K562 (cell line): Measurements from ENCODE around the gene ITGAE. TPM values are rescaled to one million over a fixed set of nuclear protein-coding genes. Genes with fewer than 3 reads are reported as not detected.

ENCODE experiments used
- ATAC-seq: fragments of 200-7000 bp; cut with Tn5 transposase; 3 replicates; pipeline ENCODE4 v1.9.1; 2020; ENCODE audit warnings: moderate library complexity
- BruUV-seq: library from RNA; stranded (reverse); fragments of 400-500 nt; replicated peaks from 2 replicates; lab custom pipeline; 2021; lab: Mats Ljungman, UMichigan
- CTCF ChIA-PET: fragments of 300-600 bp; formaldehyde crosslinking; extraction: SDS; loops from one replicate; lab custom pipeline; 2021; ENCODE audit warnings: low intra/inter-chr PET ratio; lab: Yijun Ruan, JAX
- POLR2A ChIA-PET: fragments of 300-600, 350-650 bp; sonication (Branson Sonifier 250); formaldehyde crosslinking; extraction: SDS; loops from one replicate; lab custom pipeline; 2021; ENCODE audit warnings: antibody characterized with exemption, inconsistent platforms; lab: Yijun Ruan, JAX
- DNase-seq, 4 experiments: peaks; one replicate each; pipeline versions ENCODE4 v3.0.0 to v3.0.0-alpha.2; 2011 to 2018; ENCODE audit warnings: low spot score in 3 of 4, mixed read lengths in 3 of 4; ENCODE audit errors: extremely low read depth in 1 of 4
- FAIRE-seq: peaks from 2 replicates; lab custom pipeline; 2011; peaks lifted over from hg19 to GRCh38; lab: Jason Lieb, UNC
- H2AFZ ChIP-seq: 2 replicates; pipeline ENCODE4 v1.6.0; 2011; ENCODE audit warnings: low read depth, low read length, control low read depth, inconsistent platforms
- H3K27ac ChIP-seq: fragments of 200-600 bp; 3 replicates; pipeline ENCODE4 v1.8.0; 2011; ENCODE audit warnings: low read depth, mild to moderate bottlenecking, control low read depth, inconsistent platforms, low read length, moderate library complexity, mixed read lengths; ENCODE audit errors: extremely low read depth
- H3K27me3 ChIP-seq, 2 experiments: fragments of 300-600 bp in 1 of 2; 2 replicates in 1 of 2; 3 replicates in 1 of 2; pipeline versions ENCODE4 v1.6.0 to v1.8.0; 2011; ENCODE audit warnings: inconsistent platforms in 2 of 2, low read length in 2 of 2, mild to moderate bottlenecking in 1 of 2, mixed read lengths in 1 of 2, moderate library complexity in 1 of 2; ENCODE audit not compliant: control insufficient read depth in 2 of 2, insufficient read depth in 2 of 2
- H3K36me3 ChIP-seq: fragments of 300-600 bp; 3 replicates; pipeline ENCODE4 v1.8.0; 2011; ENCODE audit warnings: mild to moderate bottlenecking, low read length, inconsistent platforms; ENCODE audit not compliant: control insufficient read depth, insufficient read depth
- H3K4me1 ChIP-seq, 2 experiments: fragments of 200-600 bp in 1 of 2; replicated peaks in 1 of 2; 2 replicates in 1 of 2; 3 replicates in 1 of 2; pipeline versions ENCODE4 v1.5.1 to v1.8.0; 2011; ENCODE audit warnings: inconsistent platforms in 2 of 2, low read length in 2 of 2, mild to moderate bottlenecking in 1 of 2, mixed read lengths in 1 of 2, moderate library complexity in 1 of 2; ENCODE audit not compliant: control insufficient read depth in 2 of 2, insufficient read depth in 2 of 2
- H3K4me2 ChIP-seq: 2 replicates; pipeline ENCODE4 v1.6.1; 2011; ENCODE audit warnings: low read length, control low read depth, inconsistent platforms, mixed read lengths; ENCODE audit not compliant: insufficient read depth
- H3K4me3 ChIP-seq: fragments of 200-600 bp; sonication (generic), shearing (Covaris generic); 2 replicates; pipeline ENCODE4 v1.5.1; 2016; ENCODE audit warnings: control low read depth, inconsistent platforms
- H3K79me2 ChIP-seq: fragments of 200-600 bp; 3 replicates; pipeline ENCODE4 v1.8.0; 2011; ENCODE audit warnings: low read length, inconsistent platforms; ENCODE audit not compliant: control insufficient read depth, insufficient read depth
- H3K9ac ChIP-seq, 2 experiments: 2 replicates each; pipeline versions ENCODE4 v1.6.0 to v1.6.1; 2011; ENCODE audit warnings: low read depth in 2 of 2, low read length in 2 of 2, control low read depth in 1 of 2, inconsistent platforms in 1 of 2, mild to moderate bottlenecking in 1 of 2, mixed read lengths in 1 of 2; ENCODE audit not compliant: insufficient read depth in 1 of 2
- H3K9me1 ChIP-seq: one replicate; pipeline ENCODE4 v1.6.0; 2011; ENCODE audit warnings: inconsistent platforms, mild to moderate bottlenecking, low read length, moderate library complexity; ENCODE audit not compliant: control insufficient read depth, insufficient read depth
- H3K9me3 ChIP-seq: replicated peaks from 2 replicates; pipeline ENCODE4 v1.5.1; 2011; ENCODE audit warnings: low read depth, low read length, inconsistent platforms; ENCODE audit not compliant: control insufficient read depth, insufficient read depth
- H4K20me1 ChIP-seq: replicated peaks from 2 replicates; pipeline ENCODE4 v1.6.1; 2011; ENCODE audit warnings: low read length, inconsistent platforms, mixed read lengths; ENCODE audit not compliant: control insufficient read depth, insufficient read depth
- HSF4 ChIP-seq: fragments of 250-450 bp; sonication (Bioruptor Pico); IDR thresholded peaks from 2 replicates; pipeline ENCODE4 v2.1.2; 2022; ENCODE audit warnings: mild to moderate bottlenecking, moderate library complexity, borderline replicate concordance
- KDM2B ChIP-seq: fragments of 250-450 bp; sonication (Bioruptor Pico); IDR thresholded peaks from 2 replicates; pipeline ENCODE4 v1.8.0; 2021; ENCODE audit warnings: mild to moderate bottlenecking, moderate library complexity
- KDM4B ChIP-seq, 2 experiments: fragments of 450-650 bp in 1 of 2; sonication (generic) in 1 of 2; IDR thresholded peaks; 2 replicates each; pipeline ENCODE4 v1.6.1; 2016 to 2017; ENCODE audit warnings: borderline replicate concordance in 2 of 2, antibody characterized with exemption in 1 of 2, low read depth in 1 of 2, mild to moderate bottlenecking in 1 of 2
- MTA2 ChIP-seq: fragments of 450-650 bp; IDR thresholded peaks from 2 replicates; pipeline ENCODE4 v1.6.1; 2016; ENCODE audit warnings: low read depth
- TAF15 ChIP-seq: fragments of 200-400 bp; formaldehyde crosslinking; IDR thresholded peaks from 2 replicates; pipeline ENCODE4 v1.6.1; 2017; ENCODE audit warnings: mild to moderate bottlenecking, low read depth, low read length, moderate library complexity
- TAL1 ChIP-seq: fragments of 450-650 bp; IDR thresholded peaks from 2 replicates; pipeline ENCODE4 v1.6.1; 2016; ENCODE audit warnings: mild to moderate bottlenecking
- ZNF24 ChIP-seq: fragments of 450-650 bp; IDR thresholded peaks from 2 replicates; pipeline ENCODE4 v1.6.1; 2016
- ZNF3 ChIP-seq: fragments of 250-450 bp; sonication (Bioruptor Pico); IDR thresholded peaks from 2 replicates; pipeline ENCODE4 v1.5.0; 2021; ENCODE audit warnings: mild to moderate bottlenecking, moderate library complexity
- WGBS: fragments of 100-300 bp; shearing (Covaris generic); methylation state at CpG from one replicate; pipeline ENCODE4 v1.1.6; 2016; ENCODE audit warnings: low coverage, mixed read lengths; ENCODE audit not compliant: insufficient coverage; ENCODE audit errors: missing lambda C conversion rate; 5-methylcytosine and 5-hydroxymethylcytosine counted together
- in situ Hi-C: fragments of 300-500 bp; cut with MboI; formaldehyde crosslinking; loops from 4 replicates; pipeline ENCODE4 v1.15.0; 2018; ENCODE audit warnings: inconsistent platforms, mixed read lengths
- intact Hi-C: fragments of 100-400 bp; cut with micrococcal nuclease; formaldehyde crosslinking; loops from 2 replicates; pipeline ENCODE4 v1.14.2; 2022
- polyA plus RNA-seq, 8 experiments: library from polyadenylated mRNA; depleted of rRNA in 4 of 8; stranded (reverse) in 5 of 8; unstranded in 3 of 8; fragments of >200 nt; fragmentation: Nextera tagmentation in 2 of 8; fragmentation: Illumina TruSeq in 1 of 8; extraction: Ambion mirVana in 2 of 8; extraction: Trizol in 1 of 8; gene quantifications; 2 replicates each; pipeline versions ENCODE4 v1.2.1 to v1.2.3, GENCODE V29; 2011 to 2014; ENCODE audit warnings: inconsistent platforms in 1 of 8, missing spikeins in 1 of 8
- total RNA-seq, 7 experiments: library from RNA; depleted of rRNA in 6 of 7; stranded (reverse); fragments of >200 nt in 6 of 7; fragmentation: Illumina TruSeq in 2 of 7; extraction: Trizol in 2 of 7; gene quantifications; 2 replicates each; pipeline versions ENCODE4 v1.2.1 to v1.2.3, GENCODE V29; 2011 to 2021; ENCODE audit warnings: low replicate concordance in 1 of 7

ITGAE gene
- total and polyA plus RNA-seq, 9 of the 15 experiments (the other 6 are each of a cell fraction or from before 2014, with no cell fraction given): 14.8 to 160 (median 27.0) TPM

DNA sequence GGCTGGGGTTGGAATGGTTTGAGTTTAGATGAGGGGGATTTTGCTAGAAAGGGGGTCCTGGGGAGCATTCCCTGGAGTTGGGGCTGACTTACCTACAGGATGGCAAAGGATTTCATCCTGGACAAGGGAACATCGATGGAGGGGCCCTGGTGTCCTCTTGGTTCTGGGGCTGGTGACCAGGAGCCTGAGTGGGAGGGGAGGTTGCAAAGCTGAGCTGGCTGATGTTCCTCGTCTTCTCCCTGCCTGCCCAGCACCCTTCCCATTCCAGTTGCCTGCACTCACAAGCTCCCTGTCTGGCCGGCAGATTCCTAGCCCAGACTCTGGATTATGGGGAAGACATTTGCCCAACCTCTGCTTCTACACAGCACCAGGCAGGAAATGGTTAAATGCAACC, 37.2 kb downstream of the ITGAE start:
- Histone ChIP-seq H3K4me3 (no peak overlapping the region), H2AFZ (no peak overlapping the region), H3K4me2 (no peak overlapping the region), H3K79me2 (no peaks in the 10 kb centered on the region), H3K36me3 (no peaks in the 10 kb centered on the region), H3K9ac (no peak overlapping the region), H3K9me1 (no peaks in the 10 kb centered on the region), H3K9me3 (no peaks in the 10 kb centered on the region), H4K20me1 (no peaks in the 10 kb centered on the region), H3K4me1 (peaks cover 7 to 12% of the 10 kb centered on the region in 2 experiments; a peak in 4 of 5 replicates), H3K27ac (no peak overlapping the region), H3K27me3 (no peaks in the 10 kb centered on the region)
- intact Hi-C loops: no loop called here
- CTCF ChIA-PET: no interaction called here
- no TSS peak for BruUV-seq
- POLR2A ChIA-PET: no interaction called here
- in situ Hi-C loops: no loop called here
- DNase-seq (no peak), ATAC-seq (no peak), FAIRE-seq (no peak)
- 30% methylated on average over 3 of the region's 3 CpGs for WGBS
- TF ChIP-seq KDM4B (IDR thresholded peaks at IDR 0.05; ENCODE audit: borderline replicate concordance in 2 of 2, low read depth in 1 of 2) (no peak), TAL1 (no peak)

DNA sequence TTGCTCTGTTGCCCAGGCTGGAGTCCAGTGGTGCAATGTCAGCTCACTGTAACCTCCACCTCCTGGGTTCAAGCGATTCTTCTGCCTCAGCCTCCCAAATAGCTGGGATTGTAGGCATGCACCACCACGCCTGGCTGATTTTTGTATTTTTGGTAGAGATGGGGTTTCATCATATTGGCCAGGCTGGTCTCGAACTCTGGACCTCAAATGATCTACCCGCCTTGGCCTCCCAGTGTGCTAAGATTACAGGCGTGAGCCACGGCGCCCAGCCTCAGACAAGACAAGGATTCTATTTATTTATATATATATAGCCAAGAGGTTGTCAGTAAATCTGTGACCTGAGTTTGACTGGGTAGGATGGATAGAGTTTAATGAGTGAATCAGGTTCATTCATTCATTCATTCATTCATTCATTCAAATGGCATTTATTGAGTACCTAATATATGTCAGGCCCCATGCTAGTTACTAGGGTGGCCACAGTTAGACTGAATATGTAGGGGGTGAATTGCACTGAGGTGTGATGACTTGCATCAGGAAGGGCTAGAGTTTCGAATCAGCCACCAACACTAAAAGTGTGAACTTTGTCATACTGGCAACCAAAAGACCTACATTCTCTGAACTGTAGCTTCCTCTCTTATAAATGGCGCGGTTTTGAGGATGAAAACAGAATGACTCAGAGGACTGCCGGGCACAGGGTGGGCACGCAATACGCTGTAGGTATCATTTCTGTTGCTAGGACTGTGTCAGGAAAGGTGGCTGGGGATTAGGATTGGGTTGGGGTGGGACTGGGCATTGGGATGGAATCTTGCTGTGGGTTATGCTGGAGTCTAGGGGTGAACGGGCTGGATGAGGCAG, 37.8 kb downstream of the ITGAE start:
- in situ Hi-C loops: no loop called here
- intact Hi-C loops: no loop called here

More for the DNA sequence above, 37.8 kb downstream of the ITGAE start:
- no peaks in the 10 kb centered on the region for H3K27me3 ChIP-seq
- FAIRE-seq (no peak), DNase-seq (no peak), ATAC-seq (no peak)
- H2AFZ ChIP-seq: no peak overlapping the region
- H3K36me3 ChIP-seq: no peaks in the 10 kb centered on the region
- H4K20me1 ChIP-seq: no peaks in the 10 kb centered on the region
- 51% methylated on average over 10 of the region's 14 CpGs for WGBS
- BruUV-seq: no TSS peak
- peak; percentile 93 for TF ChIP-seq ZNF24
- TF ChIP-seq TAF15: no peak
- TF ChIP-seq MTA2: no peak
- no peak for TF ChIP-seq HSF4
- no peak for TF ChIP-seq KDM2B (CRISPR knock-in tag)
- TF ChIP-seq ZNF3: no peak
- ChIA-PET CTCF (no interaction called here), POLR2A (interaction anchor here (0.6 kb wide), 1 partner anchor 83 kb away, joined by 4 read pairs; no protein-coding TSS in a partner anchor)
- peaks cover 7 to 12% of the 10 kb centered on the region in 2 experiments; a peak in 4 of 5 replicates for H3K4me1 ChIP-seq
- H3K4me3 ChIP-seq: no peak overlapping the region
- H3K9ac ChIP-seq: no peak overlapping the region
- no peaks in the 10 kb centered on the region for H3K79me2 ChIP-seq
- no peak overlapping the region for H3K27ac ChIP-seq
- no peaks in the 10 kb centered on the region for H3K9me3 ChIP-seq
- no peak overlapping the region for H3K4me2 ChIP-seq
- no peaks in the 10 kb centered on the region for H3K9me1 ChIP-seq
